K562 (cell line): Measurements from ENCODE around the gene LSM12. TPM values are rescaled to one million over a fixed set of nuclear protein-coding genes. Genes with fewer than 3 reads are reported as not detected.

ENCODE experiments used
- ATF6 ChIP-seq: sonication (generic); formaldehyde crosslinking; IDR thresholded peaks from 2 replicates; pipeline ENCODE4 v1.4.0; 2020; ENCODE audit warnings: mild to moderate bottlenecking, missing genetic modification reagents
- CHD4 ChIP-seq: fragments of 200-600 bp; sonication (generic); IDR thresholded peaks from 3 replicates; pipeline ENCODE4 v1.6.1; 2012; ENCODE audit warnings: low read depth, mild to moderate bottlenecking, mixed read lengths, low read length, inconsistent platforms; ENCODE audit not compliant: insufficient read depth, insufficient replicate concordance, poor library complexity, severe bottlenecking
- CREB3 ChIP-seq: fragments of 450-650 bp; conservative IDR thresholded peaks from 2 replicates; pipeline ENCODE4 v1.6.1; 2016; ENCODE audit warnings: missing genetic modification characterization, low read depth, mild to moderate bottlenecking, missing compliant biosample characterization, moderate library complexity
- E2F6 ChIP-seq, 2 experiments: IDR thresholded peaks; 2 replicates each; pipeline ENCODE4 v1.6.1; 2011; ENCODE audit warnings: borderline replicate concordance in 1 of 2, control low read depth in 1 of 2, low read depth in 1 of 2, low read length in 1 of 2, mild to moderate bottlenecking in 1 of 2, mixed read lengths in 1 of 2, moderate library complexity in 1 of 2; ENCODE audit not compliant: insufficient read depth in 1 of 2, insufficient read length in 1 of 2, poor library complexity in 1 of 2, severe bottlenecking in 1 of 2; ENCODE audit errors: extremely low read depth in 1 of 2
- EZH2 ChIP-seq: IDR thresholded peaks from 2 replicates; pipeline ENCODE4 v1.6.1; 2012; ENCODE audit warnings: low read depth, mild to moderate bottlenecking, inconsistent platforms, low read length, borderline replicate concordance
- FOXA3 ChIP-seq, 2 experiments: fragments of 450-650 bp in 1 of 2; sonication (generic) in 1 of 2; formaldehyde crosslinking; IDR thresholded peaks in 1 of 2; conservative IDR thresholded peaks in 1 of 2; 2 replicates each; pipeline versions ENCODE4 v1.4.0 to v1.8.0; 2020 to 2022; ENCODE audit warnings: mild to moderate bottlenecking in 2 of 2, missing genetic modification reagents in 1 of 2
- FOXK1 ChIP-seq: sonication (generic); formaldehyde crosslinking; IDR thresholded peaks from 2 replicates; pipeline ENCODE4 v1.8.0; 2022; ENCODE audit warnings: missing genetic modification reagents, mild to moderate bottlenecking, borderline replicate concordance
- L3MBTL2 ChIP-seq: fragments of 450-650 bp; IDR thresholded peaks from 2 replicates; pipeline ENCODE4 v1.6.1; 2016; ENCODE audit warnings: mild to moderate bottlenecking, moderate library complexity
- RUNX1 ChIP-seq: sonication (generic); IDR thresholded peaks from 2 replicates; pipeline ENCODE4 v1.6.1; 2016; ENCODE audit warnings: antibody characterized with exemption, low read depth
- SAFB2 ChIP-seq: fragments of 200-400 bp; formaldehyde crosslinking; IDR thresholded peaks from 2 replicates; pipeline ENCODE4 v1.6.1; 2018; ENCODE audit warnings: borderline replicate concordance, low read length, low read depth, moderate library complexity; ENCODE audit not compliant: severe bottlenecking
- SIN3A ChIP-seq, 2 experiments: fragments of 150-350 bp in 1 of 2; IDR thresholded peaks; 2 replicates each; pipeline ENCODE4 v1.6.1; 2011 to 2016; ENCODE audit warnings: borderline replicate concordance in 2 of 2, low read depth in 2 of 2, low read length in 2 of 2, mild to moderate bottlenecking in 2 of 2, moderate library complexity in 2 of 2; ENCODE audit not compliant: control insufficient read depth in 1 of 2
- polyA plus RNA-seq, 8 experiments: library from polyadenylated mRNA; depleted of rRNA in 4 of 8; stranded (reverse) in 5 of 8; unstranded in 3 of 8; fragments of >200 nt; fragmentation: Nextera tagmentation in 2 of 8; fragmentation: Illumina TruSeq in 1 of 8; extraction: Ambion mirVana in 2 of 8; extraction: Trizol in 1 of 8; gene quantifications; 2 replicates each; pipeline versions ENCODE4 v1.2.1 to v1.2.3, GENCODE V29; 2011 to 2014; ENCODE audit warnings: inconsistent platforms in 1 of 8, missing spikeins in 1 of 8
- total RNA-seq, 7 experiments: library from RNA; depleted of rRNA in 6 of 7; stranded (reverse); fragments of >200 nt in 6 of 7; fragmentation: Illumina TruSeq in 2 of 7; extraction: Trizol in 2 of 7; gene quantifications; 2 replicates each; pipeline versions ENCODE4 v1.2.1 to v1.2.3, GENCODE V29; 2011 to 2021; ENCODE audit warnings: low replicate concordance in 1 of 7

The LSM12 gene
- total and polyA plus RNA-seq, 9 of the 15 experiments (the other 6 are each of a cell fraction or from before 2014, with no cell fraction given), result 53.0 to 258 (median 89.3) TPM

GRCh38 chr17:44091200-44091997 lies 24.9 kb upstream of the LSM12 start (continued):
- TF ChIP-seq SIN3A (IDR thresholded peaks at IDR 0.05; ENCODE audit: borderline replicate concordance in 2 of 2, control insufficient read depth in 1 of 2, low read depth in 2 of 2, low read length in 2 of 2) (no peak), E2F6 (IDR thresholded peaks at IDR 0.05; ENCODE audit: borderline replicate concordance in 1 of 2, extremely low read depth in 1 of 2, insufficient read depth in 1 of 2, insufficient read length in 1 of 2, low read depth in 1 of 2, low read length in 1 of 2, poor library complexity in 1 of 2, severe bottlenecking in 1 of 2) (no peak), FOXA3 (CRISPR knock-in tag; conservative IDR thresholded peaks at IDR 0.05 in 1 of 2, IDR thresholded peaks at IDR 0.05 in 1 of 2) (no peak), FOXK1 (CRISPR knock-in tag) (no peak), ATF6 (CRISPR knock-in tag) (no peak), EZH2 (no peak), RUNX1 (no peak), L3MBTL2 (no peak), CREB3 (tag) (no peak), CHD4 (no peak), SAFB2 (no peak)
